Gastroesophageal sphincter (tissue), 3 donors: ENCODE data around the gene ELP4.

ENCODE experiments used
- EP300 ChIP-seq: sonication (generic); formaldehyde crosslinking; IDR thresholded peaks from one replicate; pipeline ENCODE4 v1.6.1; 2017; ENCODE audit warnings: antibody characterized with exemption, mild to moderate bottlenecking
- TF ChIP-seq, protein P1 (sequence below), 4 experiments: fragments of 200-600 bp in 2 of 4; fragments of 450-650 bp in 2 of 4; sonication (generic) in 1 of 4; IDR thresholded peaks; one replicate each; pipeline ENCODE4 v1.5.1; 2017 to 2019; ENCODE audit warnings: antibody characterized with exemption in 4 of 4, mild to moderate bottlenecking in 2 of 4, moderate library complexity in 2 of 4

DNA sequence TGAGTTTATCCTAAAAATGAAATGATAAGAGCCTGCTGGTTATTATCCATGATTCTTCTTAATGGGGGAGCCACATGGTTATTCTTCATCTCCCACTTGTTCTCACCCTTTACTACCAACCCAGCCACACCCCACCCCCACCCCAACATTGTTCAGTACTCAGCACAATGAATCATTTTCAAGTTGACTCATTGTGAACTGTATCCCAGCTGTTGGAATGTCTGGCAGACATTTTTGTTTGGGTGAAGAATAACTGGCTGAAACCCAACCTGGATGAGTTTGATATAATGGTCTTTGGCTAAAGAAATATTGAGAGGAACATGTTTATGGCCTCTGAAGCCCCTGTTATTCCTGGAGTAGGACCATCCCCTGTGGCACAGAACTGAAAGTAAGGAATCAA is 136.2 kb downstream of the ELP4 start:
- TF ChIP-seq, protein P1, sequence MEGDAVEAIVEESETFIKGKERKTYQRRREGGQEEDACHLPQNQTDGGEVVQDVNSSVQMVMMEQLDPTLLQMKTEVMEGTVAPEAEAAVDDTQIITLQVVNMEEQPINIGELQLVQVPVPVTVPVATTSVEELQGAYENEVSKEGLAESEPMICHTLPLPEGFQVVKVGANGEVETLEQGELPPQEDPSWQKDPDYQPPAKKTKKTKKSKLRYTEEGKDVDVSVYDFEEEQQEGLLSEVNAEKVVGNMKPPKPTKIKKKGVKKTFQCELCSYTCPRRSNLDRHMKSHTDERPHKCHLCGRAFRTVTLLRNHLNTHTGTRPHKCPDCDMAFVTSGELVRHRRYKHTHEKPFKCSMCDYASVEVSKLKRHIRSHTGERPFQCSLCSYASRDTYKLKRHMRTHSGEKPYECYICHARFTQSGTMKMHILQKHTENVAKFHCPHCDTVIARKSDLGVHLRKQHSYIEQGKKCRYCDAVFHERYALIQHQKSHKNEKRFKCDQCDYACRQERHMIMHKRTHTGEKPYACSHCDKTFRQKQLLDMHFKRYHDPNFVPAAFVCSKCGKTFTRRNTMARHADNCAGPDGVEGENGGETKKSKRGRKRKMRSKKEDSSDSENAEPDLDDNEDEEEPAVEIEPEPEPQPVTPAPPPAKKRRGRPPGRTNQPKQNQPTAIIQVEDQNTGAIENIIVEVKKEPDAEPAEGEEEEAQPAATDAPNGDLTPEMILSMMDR (IDR thresholded peaks at IDR 0.05) = no peak
- no peak for TF ChIP-seq EP300
